Activated naive CD4-positive, alpha-beta T cell treated with anti-CD3 and anti-CD28 coated beads for 36 hours (primary cell): ENCODE data around the gene C1D. TPM values are rescaled to one million over a fixed set of nuclear protein-coding genes. Genes with fewer than 3 reads are reported as not detected.
"Not testable (repeated sequence)": the region's sequence is repeated elsewhere in the genome, so short reads cannot be mapped to it uniquely, and the experiment has no call there.

Source experiments
- CTCF ChIA-PET: fragments of 350-600 bp; sonication (Branson Sonifier 250); formaldehyde crosslinking; loops from one replicate; lab custom pipeline; 2021; ENCODE audit warnings: antibody characterized with exemption; lab: Charles Lee
- DNase-seq: peaks from one replicate; pipeline ENCODE4 v3.0.0-alpha.2; 2020
- H3K27ac Mint-ChIP-seq: one replicate; pipeline ENCODE4 v1.8.0; 2021; ENCODE audit warnings: mild to moderate bottlenecking, mixed read lengths
- H3K27me3 Mint-ChIP-seq: one replicate; pipeline ENCODE4 v1.8.0; 2021; ENCODE audit warnings: low read depth, mixed read lengths
- H3K36me3 Mint-ChIP-seq: one replicate; pipeline ENCODE4 v1.8.0; 2021; ENCODE audit warnings: low read depth, mixed read lengths
- H3K4me1 Mint-ChIP-seq: one replicate; pipeline ENCODE4 v1.8.0; 2021; ENCODE audit warnings: low read depth, mixed read lengths
- H3K4me3 Mint-ChIP-seq: one replicate; pipeline ENCODE4 v1.8.0; 2021; ENCODE audit warnings: mild to moderate bottlenecking, moderate library complexity, mixed read lengths
- H3K9me3 Mint-ChIP-seq: one replicate; pipeline ENCODE4 v1.8.0; 2021; ENCODE audit warnings: mixed read lengths
- intact Hi-C: fragments of 100-400 bp; cut with micrococcal nuclease; formaldehyde crosslinking; loops from one replicate; pipeline ENCODE4 v1.15.1; 2023
- total RNA-seq, 2 experiments: library from RNA; stranded (reverse); gene quantifications; one replicate each; pipeline ENCODE4 v1.2.3, GENCODE V29; 2021

The C1D gene
- total RNA-seq, 2 experiments from 2014 or later, result 19.0 to 21.4 TPM

- no peaks in the 10 kb centered on the region for H3K9me3 Mint-ChIP-seq
- no peak for DNase-seq
- H3K27ac Mint-ChIP-seq, result no peak overlapping the region
- no peak overlapping the region for H3K4me3 Mint-ChIP-seq
- no peaks in the 10 kb centered on the region for H3K36me3 Mint-ChIP-seq
- H3K4me1 Mint-ChIP-seq, result no peaks in the 10 kb centered on the region
- CTCF ChIA-PET, result interaction anchor here (0.6 to 1.3 kb wide), 4 partner anchors 44 to 184 kb away, joined by 3 to 5 read pairs (median 4); no protein-coding TSS in a partner anchor
- H3K27me3 Mint-ChIP-seq, result no peaks in the 10 kb centered on the region
- intact Hi-C loops, result loop anchor here (2.0 kb wide), 2 partner anchors 184 to 1602 kb away; no protein-coding TSS in a partner anchor
Observed at GRCh38 chr2:68030529-68030928, 32.3 kb downstream of the C1D start.

DNA sequence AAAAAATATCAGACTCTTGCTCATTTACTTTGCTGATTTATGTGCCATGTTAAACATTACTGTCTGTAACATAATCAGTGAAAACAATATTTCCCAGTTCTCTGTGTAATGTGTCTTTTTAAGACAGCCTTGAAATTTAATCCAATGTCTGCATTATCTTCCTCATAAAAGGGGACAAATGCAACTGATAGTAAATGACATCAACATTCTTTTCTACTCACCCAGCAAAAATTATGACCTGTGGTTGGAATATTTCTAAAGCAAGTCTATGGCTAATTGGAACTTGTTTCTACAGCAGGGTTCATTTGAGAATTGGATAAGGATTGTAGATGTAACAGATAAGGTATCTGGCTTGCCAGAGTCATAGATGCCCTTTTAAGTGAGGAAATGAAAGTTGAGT, 34.8 kb downstream of the C1D start:
- Mint-ChIP-seq H3K4me1 (no peaks in the 10 kb centered on the region), H3K27me3 (peaks cover 2% of the 10 kb centered on the region), H3K27ac (no peak overlapping the region), H3K4me3 (no peak overlapping the region), H3K36me3 (no peaks in the 10 kb centered on the region), H3K9me3 (no peaks in the 10 kb centered on the region)
- intact Hi-C loops, result no loop called here
- CTCF ChIA-PET, result interaction anchor here (1.2 kb wide), 1 partner anchor 182 kb away, joined by 3 read pairs; no protein-coding TSS in a partner anchor
- DNase-seq, result no peak

- intact Hi-C loops, result no loop called here
- no peaks in the 10 kb centered on the region for H3K36me3 Mint-ChIP-seq
- no peak overlapping the region for H3K27ac Mint-ChIP-seq
- no peaks in the 10 kb centered on the region for H3K4me1 Mint-ChIP-seq
- H3K27me3 Mint-ChIP-seq, result peaks cover 9% of the 10 kb centered on the region
- no peaks in the 10 kb centered on the region for H3K9me3 Mint-ChIP-seq
- CTCF ChIA-PET, result no interaction called here
- no peak overlapping the region for H3K4me3 Mint-ChIP-seq
- no peak for DNase-seq
Observed at GRCh38 chr2:68024450-68024849, 38.4 kb downstream of the C1D start.

DNA sequence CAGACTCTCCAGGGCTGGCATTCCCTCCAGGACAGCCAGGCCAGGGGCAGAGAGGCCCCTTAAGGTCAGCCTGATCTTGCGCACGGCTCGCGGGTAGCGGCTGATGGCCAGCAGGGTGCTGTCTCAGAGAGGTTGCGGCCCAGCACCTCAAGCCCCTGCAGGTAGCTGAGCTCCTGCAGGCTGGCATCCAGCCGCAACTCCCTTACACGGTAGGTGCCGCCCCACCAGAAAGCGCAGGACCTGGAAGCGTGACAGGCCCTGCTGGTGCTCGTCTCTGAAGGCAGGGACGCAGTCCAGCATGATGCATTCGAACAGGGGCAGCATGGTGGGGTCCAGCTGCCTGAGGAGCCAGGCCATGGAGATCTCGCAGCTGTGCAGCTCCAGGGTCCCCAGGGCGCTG, 38.9 kb downstream of the C1D start:
- intact Hi-C loops, result no loop called here
- CTCF ChIA-PET, result no interaction called here
- Mint-ChIP-seq H3K27me3 (peaks cover 9% of the 10 kb centered on the region), H3K4me3 (no peak overlapping the region), H3K4me1 (no peaks in the 10 kb centered on the region), H3K36me3 (no peaks in the 10 kb centered on the region), H3K27ac (no peak overlapping the region), H3K9me3 (no peaks in the 10 kb centered on the region)
- no peak for DNase-seq

DNA sequence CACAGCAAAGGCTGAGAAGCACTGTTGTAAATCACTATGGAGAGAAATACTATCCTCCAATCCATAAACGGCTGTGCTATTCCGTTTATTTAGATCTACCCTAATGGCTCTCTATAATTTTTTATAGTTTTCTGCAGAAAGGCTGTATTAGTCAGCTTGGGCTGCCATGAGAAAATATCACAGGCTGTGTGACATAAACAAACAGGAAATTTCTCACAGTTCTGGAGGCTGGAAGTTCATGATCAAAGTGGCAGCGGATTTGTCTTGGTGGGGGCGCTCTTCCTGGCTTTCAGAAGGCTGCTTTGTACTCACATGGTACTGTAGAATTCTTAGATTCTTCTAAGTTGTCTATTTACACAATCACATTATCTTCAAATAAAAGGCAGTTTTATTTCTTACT, 44.1 kb downstream of the C1D start:
- peaks cover 16% of the 10 kb centered on the region for H3K27me3 Mint-ChIP-seq
- no peak overlapping the region for H3K4me3 Mint-ChIP-seq
- H3K27ac Mint-ChIP-seq, result no peak overlapping the region
- intact Hi-C loops, result no loop called here
- no peaks in the 10 kb centered on the region for H3K9me3 Mint-ChIP-seq
- H3K4me1 Mint-ChIP-seq, result no peaks in the 10 kb centered on the region
- no peak for DNase-seq
- CTCF ChIA-PET, result no interaction called here
- H3K36me3 Mint-ChIP-seq, result no peaks in the 10 kb centered on the region

GRCh38 chr2:68009526-68009925, 53.3 kb downstream of the C1D start:
- Mint-ChIP-seq H3K36me3 (no peaks in the 10 kb centered on the region), H3K4me1 (no peaks in the 10 kb centered on the region), H3K27ac (no peak overlapping the region), H3K9me3 (no peaks in the 10 kb centered on the region), H3K4me3 (no peak overlapping the region), H3K27me3 (peaks cover 6% of the 10 kb centered on the region)
- DNase-seq, result no peak
- CTCF ChIA-PET, result no interaction called here
- intact Hi-C loops, result no loop called here

DNA sequence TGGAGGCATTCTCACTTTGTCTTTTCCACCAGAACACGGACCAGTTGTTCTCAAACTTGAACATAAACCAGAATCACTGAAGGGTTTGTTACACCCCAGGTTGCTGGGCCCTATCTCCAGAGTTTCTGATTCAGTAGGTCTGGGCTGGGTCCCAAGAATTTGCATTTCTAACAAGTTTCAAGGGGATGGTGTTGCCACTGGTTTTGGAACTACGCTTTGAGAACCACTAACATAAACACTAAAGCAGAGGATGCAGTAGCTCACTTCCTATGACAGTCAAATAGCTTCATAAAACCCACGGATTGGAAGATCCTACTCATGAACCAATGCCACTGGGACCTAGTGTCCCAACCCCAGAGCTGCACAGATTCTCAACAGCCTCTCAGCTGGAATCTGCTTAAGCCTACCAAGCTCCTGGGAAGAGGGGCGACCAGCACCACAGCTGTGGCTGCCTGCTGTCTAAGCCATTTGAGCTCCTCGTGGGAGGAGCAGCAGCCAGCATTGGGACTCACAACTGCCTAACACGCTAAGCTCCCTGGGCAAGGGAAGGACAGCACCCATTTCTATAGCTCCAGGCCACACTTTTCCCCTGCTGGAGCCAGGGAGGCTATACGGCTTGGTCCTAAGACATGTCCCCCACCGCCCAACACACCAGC, 62.5 kb downstream of the C1D start:
- CTCF ChIA-PET, result no interaction called here
- intact Hi-C loops, result no loop called here
- Mint-ChIP-seq H3K4me1 (no peaks in the 10 kb centered on the region), H3K27me3 (peaks cover 13% of the 10 kb centered on the region), H3K4me3 (no peak overlapping the region), H3K36me3 (no peaks in the 10 kb centered on the region), H3K9me3 (no peaks in the 10 kb centered on the region), H3K27ac (no peak overlapping the region)
- no peak for DNase-seq

DNA sequence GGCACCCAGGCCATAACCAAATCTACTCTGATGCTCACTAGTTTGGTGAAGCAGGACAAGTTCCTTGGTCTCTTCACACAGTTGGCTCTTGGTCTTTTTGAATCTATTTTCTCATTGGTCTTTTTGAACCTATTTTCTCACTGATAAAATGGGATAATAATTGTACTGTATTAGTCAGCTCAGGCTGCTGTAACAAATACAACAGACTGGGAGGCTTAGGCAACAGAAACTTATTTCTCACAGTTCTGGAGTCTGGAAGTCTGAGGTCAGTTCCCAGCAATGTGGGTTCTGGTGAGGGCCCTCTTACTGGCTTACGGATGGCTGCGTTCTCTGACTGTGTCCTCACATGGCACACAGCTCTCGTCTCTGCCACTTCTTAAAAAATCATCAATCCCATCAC, 63.5 kb downstream of the C1D start:
- intact Hi-C loops, result no loop called here
- Mint-ChIP-seq H3K27ac (no peak overlapping the region), H3K36me3 (no peaks in the 10 kb centered on the region), H3K9me3 (no peaks in the 10 kb centered on the region), H3K27me3 (peaks cover 11% of the 10 kb centered on the region), H3K4me3 (no peak overlapping the region), H3K4me1 (no peaks in the 10 kb centered on the region)
- no peak for DNase-seq
- CTCF ChIA-PET, result no interaction called here

GRCh38 chr2:67997903-67998302, 64.9 kb downstream of the C1D start:
- H3K36me3 Mint-ChIP-seq, result no peaks in the 10 kb centered on the region
- DNase-seq, result no peak
- H3K4me3 Mint-ChIP-seq, result no peak overlapping the region
- CTCF ChIA-PET, result interaction anchor here (0.6 kb wide), 1 partner anchor 458 kb away, joined by 3 read pairs; no protein-coding TSS in a partner anchor
- H3K9me3 Mint-ChIP-seq, result no peaks in the 10 kb centered on the region
- H3K4me1 Mint-ChIP-seq, result no peaks in the 10 kb centered on the region
- intact Hi-C loops, result no loop called here
- H3K27ac Mint-ChIP-seq, result no peak overlapping the region
- H3K27me3 Mint-ChIP-seq, result peaks cover 9% of the 10 kb centered on the region

DNA sequence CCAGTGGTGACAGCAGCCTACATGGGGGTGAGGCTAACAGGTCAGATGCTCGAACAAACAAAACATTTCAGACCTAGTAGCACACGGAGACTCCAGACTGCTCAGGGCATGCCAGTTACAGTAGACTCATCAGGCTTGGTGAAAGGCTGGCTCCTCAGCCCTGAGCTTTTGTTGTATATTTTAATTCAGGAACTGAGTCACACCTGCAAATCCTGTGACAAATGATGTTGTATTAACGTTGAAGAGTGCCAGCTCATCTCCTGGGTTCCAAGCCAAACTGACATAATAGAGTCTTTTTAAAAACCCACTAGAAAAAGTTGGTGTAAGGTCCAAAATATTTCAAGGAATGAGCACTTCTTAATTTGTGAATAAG, 65.3 kb downstream of the C1D start:
- Mint-ChIP-seq H3K4me1 (no peaks in the 10 kb centered on the region), H3K27me3 (peaks cover 10% of the 10 kb centered on the region), H3K9me3 (no peaks in the 10 kb centered on the region), H3K27ac (no peak overlapping the region), H3K36me3 (no peaks in the 10 kb centered on the region), H3K4me3 (no peak overlapping the region)
- intact Hi-C loops, result no loop called here
- CTCF ChIA-PET, result no interaction called here
- no peak for DNase-seq

- Mint-ChIP-seq H3K9me3 (no peaks in the 10 kb centered on the region), H3K4me3 (no peak overlapping the region), H3K36me3 (no peaks in the 10 kb centered on the region), H3K27me3 (peaks cover 11% of the 10 kb centered on the region), H3K4me1 (no peaks in the 10 kb centered on the region), H3K27ac (no peak overlapping the region)
- DNase-seq, result no peak
- intact Hi-C loops, result no loop called here
- CTCF ChIA-PET, result no interaction called here
Observed at GRCh38 chr2:67996772-67997527, 65.9 kb downstream of the C1D start.

DNA sequence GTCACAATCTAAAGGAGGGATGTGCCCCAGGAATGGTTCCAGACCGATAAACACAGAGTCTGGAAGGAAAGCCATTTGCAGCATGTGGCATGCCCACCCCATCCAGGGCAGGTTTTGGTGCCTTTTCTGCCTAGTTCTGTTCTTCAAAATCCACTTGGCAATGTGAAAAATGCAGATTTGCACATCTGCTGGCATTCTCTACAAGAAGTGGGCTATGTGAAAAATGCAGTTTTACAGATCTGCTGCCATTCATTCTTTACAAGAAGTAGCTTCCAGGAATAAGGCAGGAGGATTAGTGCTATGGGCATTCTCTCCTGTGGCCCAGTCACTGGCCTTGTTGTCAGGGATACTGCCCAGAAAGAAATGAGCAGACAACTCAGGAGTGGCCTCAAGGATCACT, 68.1 kb downstream of the C1D start:
- no peak for DNase-seq
- Mint-ChIP-seq H3K27ac (no peak overlapping the region), H3K4me3 (no peak overlapping the region), H3K27me3 (peaks cover 9% of the 10 kb centered on the region), H3K4me1 (no peaks in the 10 kb centered on the region), H3K36me3 (no peaks in the 10 kb centered on the region), H3K9me3 (no peaks in the 10 kb centered on the region)
- intact Hi-C loops, result no loop called here
- CTCF ChIA-PET, result no interaction called here

DNA sequence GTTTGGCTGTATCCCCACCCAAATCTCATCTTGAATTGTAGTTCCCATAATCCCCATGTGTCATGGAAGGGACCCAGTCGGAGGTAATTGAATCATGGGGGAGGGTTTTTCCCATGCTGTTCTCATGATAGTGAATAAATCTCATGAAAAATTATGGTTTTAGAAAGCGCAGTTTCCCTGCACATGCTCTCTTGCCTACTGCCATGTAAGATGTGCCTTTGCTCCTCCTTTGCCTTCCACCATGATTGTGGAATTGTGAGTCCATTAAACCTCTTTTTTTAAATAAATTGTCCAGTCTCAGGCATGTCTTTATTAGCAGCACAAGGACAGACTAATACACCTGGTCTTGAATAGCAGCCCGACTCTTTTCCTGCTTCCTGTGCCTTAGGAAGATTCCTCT, 68.7 kb downstream of the C1D start:
- H3K27ac Mint-ChIP-seq, H3K9me3 Mint-ChIP-seq, DNase-seq, H3K36me3 Mint-ChIP-seq, H3K4me3 Mint-ChIP-seq, H3K4me1 Mint-ChIP-seq, H3K27me3 Mint-ChIP-seq, CTCF ChIA-PET, intact Hi-C loops: not testable (repeated sequence)
